Mesendoderm (in vitro differentiated cells): ENCODE data around the gene ZNF281.

Experiments
- DNase-seq: peaks from one replicate; pipeline ENCODE4 v3.0.0; 2013
- H2AK5ac ChIP-seq: 2 replicates; pipeline ENCODE4 v1.6.1; 2013; ENCODE audit warnings: low read length, inconsistent platforms
- H2BK120ac ChIP-seq: 2 replicates; pipeline ENCODE4 v1.6.1; 2013; ENCODE audit warnings: low read depth, mild to moderate bottlenecking, low read length, moderate library complexity, mixed read lengths
- H2BK15ac ChIP-seq: replicated peaks from 2 replicates; pipeline ENCODE4 v1.6.1; 2013; ENCODE audit warnings: low read depth, mild to moderate bottlenecking, moderate library complexity
- H2BK5ac ChIP-seq: 2 replicates; pipeline ENCODE4 v1.6.1; 2013; ENCODE audit warnings: low read length, inconsistent platforms
- H3K18ac ChIP-seq: 2 replicates; pipeline ENCODE4 v1.6.1; 2013; ENCODE audit warnings: mild to moderate bottlenecking, low read length, mixed read lengths
- H3K23ac ChIP-seq: one replicate; pipeline ENCODE4 v1.6.1; 2013; ENCODE audit warnings: low read length
- H3K27ac ChIP-seq: 2 replicates; pipeline ENCODE4 v1.5.1; 2013; ENCODE audit warnings: low read depth, mild to moderate bottlenecking, inconsistent platforms, low read length, moderate library complexity
- H3K27me3 ChIP-seq: 2 replicates; pipeline ENCODE4 v1.6.1; 2013; ENCODE audit warnings: low read length, control low read depth, mild to moderate bottlenecking, inconsistent platforms; ENCODE audit not compliant: insufficient read depth, poor library complexity
- H3K36me3 ChIP-seq: 2 replicates; pipeline ENCODE4 v1.6.1; 2013; ENCODE audit warnings: low read length, inconsistent platforms; ENCODE audit not compliant: control insufficient read depth, insufficient read depth
- H3K4ac ChIP-seq: one replicate; pipeline ENCODE4 v1.6.1; 2013; ENCODE audit warnings: low read depth, mild to moderate bottlenecking, low read length, moderate library complexity
- H3K4me1 ChIP-seq: 2 replicates; pipeline ENCODE4 v1.6.1; 2013; ENCODE audit warnings: low read depth, low read length, inconsistent platforms; ENCODE audit not compliant: control insufficient read depth
- H3K4me2 ChIP-seq: 2 replicates; pipeline ENCODE4 v1.6.1; 2013; ENCODE audit warnings: low read length
- H3K4me3 ChIP-seq: 2 replicates; pipeline ENCODE4 v1.5.1; 2013; ENCODE audit warnings: mild to moderate bottlenecking, low read length
- H3K56ac ChIP-seq: one replicate; pipeline ENCODE4 v1.6.1; 2013; ENCODE audit warnings: low read length
- H3K79me1 ChIP-seq: 2 replicates; pipeline ENCODE4 v1.6.1; 2013; ENCODE audit warnings: low read length, inconsistent platforms
- H3K79me2 ChIP-seq: 2 replicates; pipeline ENCODE4 v1.6.1; 2013; ENCODE audit warnings: mild to moderate bottlenecking, low read length; ENCODE audit not compliant: control insufficient read depth, insufficient read depth
- H3K9ac ChIP-seq: 2 replicates; pipeline ENCODE4 v1.6.1; 2013; ENCODE audit warnings: low read length, inconsistent platforms
- H4K5ac ChIP-seq: one replicate; pipeline ENCODE4 v1.6.1; 2013; ENCODE audit warnings: low read length
- H4K8ac ChIP-seq: one replicate; pipeline ENCODE4 v1.6.1; 2013; ENCODE audit warnings: low read depth, mild to moderate bottlenecking, control low read depth, low read length, moderate library complexity
- WGBS: extraction: QIAGEN DNeasy Blood & Tissue Kit; methylation state at CpG from one replicate; pipeline ENCODE4 v1.1.7; 2013; ENCODE audit warnings: low lambda C conversion rate, missing lambda C conversion rate; ENCODE audit not compliant: insufficient coverage; ENCODE audit errors: extremely low coverage; 5-methylcytosine and 5-hydroxymethylcytosine counted together

Gene ZNF281

GRCh38 chr1:200428482-200429205 is 18.8 kb upstream of the ZNF281 start:
- no peak overlapping the region for H3K56ac ChIP-seq
- H3K79me2 ChIP-seq = no peaks in the 10 kb centered on the region
- no peak overlapping the region for H2AK5ac ChIP-seq
- no peak overlapping the region for H2BK15ac ChIP-seq
- no peak overlapping the region for H4K5ac ChIP-seq
- peaks cover 1% of the 10 kb centered on the region for H3K79me1 ChIP-seq
- no peak overlapping the region for H3K18ac ChIP-seq
- no peak overlapping the region for H4K8ac ChIP-seq
- no peak overlapping the region for H3K4me3 ChIP-seq
- H3K27me3 ChIP-seq = no peaks in the 10 kb centered on the region
- no peak overlapping the region for H3K23ac ChIP-seq
- H3K4me1 ChIP-seq = no peaks in the 10 kb centered on the region
- H2BK5ac ChIP-seq = no peak overlapping the region
- no peak overlapping the region for H3K9ac ChIP-seq
- no peak overlapping the region for H2BK120ac ChIP-seq
- H3K27ac ChIP-seq = no peak overlapping the region
- H3K4me2 ChIP-seq = no peak overlapping the region
- no peak for DNase-seq
- WGBS = no CpG with 5 or more reads among the region's 4 CpGs
- no peak overlapping the region for H3K4ac ChIP-seq
- H3K36me3 ChIP-seq = no peaks in the 10 kb centered on the region

DNA sequence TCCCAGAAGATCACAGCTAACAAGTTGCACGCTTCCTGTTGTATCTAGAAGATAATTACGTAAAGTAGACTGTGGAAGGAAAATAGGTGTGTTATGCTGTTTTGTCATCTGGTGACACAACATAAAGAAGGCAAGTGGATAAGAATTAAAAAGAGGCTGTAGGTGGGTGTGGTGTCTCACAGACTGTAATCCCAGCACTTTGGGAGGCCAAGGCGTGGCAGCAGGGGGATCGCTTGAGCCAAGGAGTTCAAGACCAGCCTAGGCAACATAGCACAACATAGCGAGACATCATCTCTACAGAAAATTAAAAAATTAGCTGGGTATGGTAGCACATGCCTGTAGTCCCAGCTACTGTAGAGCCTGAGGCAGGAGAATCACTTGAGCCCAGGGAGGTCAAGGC is 17.9 kb upstream of the ZNF281 start:
- Histone ChIP-seq H2BK120ac (no peak overlapping the region), H3K9ac (no peak overlapping the region), H3K79me2 (no peaks in the 10 kb centered on the region), H3K4me2 (no peak overlapping the region), H2AK5ac (no peak overlapping the region), H3K56ac (no peak overlapping the region), H3K4ac (no peak overlapping the region), H3K23ac (no peak overlapping the region), H4K8ac (no peak overlapping the region), H2BK5ac (no peak overlapping the region), H3K4me3 (no peak overlapping the region), H4K5ac (no peak overlapping the region), H2BK15ac (no peak overlapping the region), H3K27me3 (no peaks in the 10 kb centered on the region), H3K18ac (no peak overlapping the region), H3K79me1 (peaks cover 4% of the 10 kb centered on the region), H3K36me3 (no peaks in the 10 kb centered on the region), H3K27ac (no peak overlapping the region), H3K4me1 (no peaks in the 10 kb centered on the region)
- DNase-seq = no peak
- WGBS = no CpG with 5 or more reads among the region's 5 CpGs

DNA sequence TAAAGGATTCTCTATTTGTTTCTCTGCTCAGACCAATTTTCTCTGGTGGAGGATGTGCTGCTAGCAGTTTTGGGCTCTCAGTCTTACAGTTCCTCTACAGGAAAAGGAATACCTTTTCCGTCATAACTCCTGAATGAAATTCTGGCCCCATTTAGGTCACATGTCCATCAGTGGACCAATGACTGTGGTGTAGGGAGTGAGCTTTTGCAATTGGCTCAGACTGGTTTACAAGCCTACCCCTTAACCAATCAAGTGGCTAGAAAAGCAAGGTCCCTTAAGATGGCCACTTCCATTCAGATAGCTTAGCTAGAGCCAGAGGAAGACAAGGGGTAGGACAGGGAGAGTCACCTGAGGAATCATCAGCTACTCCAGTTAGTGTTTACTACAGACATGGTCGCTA is 16.4 kb upstream of the ZNF281 start:
- H2BK15ac ChIP-seq = no peak overlapping the region
- no peak overlapping the region for H3K56ac ChIP-seq
- H2BK120ac ChIP-seq = no peak overlapping the region
- no CpG with 5 or more reads among the region's 2 CpGs for WGBS
- no peak overlapping the region for H2AK5ac ChIP-seq
- no peak overlapping the region for H3K18ac ChIP-seq
- H3K79me2 ChIP-seq = peaks cover 2% of the 10 kb centered on the region
- no peak overlapping the region for H3K4me2 ChIP-seq
- no peaks in the 10 kb centered on the region for H3K4me1 ChIP-seq
- no peaks in the 10 kb centered on the region for H3K36me3 ChIP-seq
- H3K4ac ChIP-seq = no peak overlapping the region
- no peak overlapping the region for H2BK5ac ChIP-seq
- H3K4me3 ChIP-seq = no peak overlapping the region
- no peak overlapping the region for H3K23ac ChIP-seq
- H4K8ac ChIP-seq = no peak overlapping the region
- H4K5ac ChIP-seq = no peak overlapping the region
- H3K9ac ChIP-seq = no peak overlapping the region
- peaks cover 6% of the 10 kb centered on the region for H3K79me1 ChIP-seq
- H3K27ac ChIP-seq = no peak overlapping the region
- peak; percentile 31 for DNase-seq
- H3K27me3 ChIP-seq = no peaks in the 10 kb centered on the region

- H3K79me1 ChIP-seq = peaks cover 6% of the 10 kb centered on the region
- no peaks in the 10 kb centered on the region for H3K27me3 ChIP-seq
- no peak overlapping the region for H3K27ac ChIP-seq
- DNase-seq = peak; percentile 27
- no peak overlapping the region for H3K9ac ChIP-seq
- no peak overlapping the region for H2BK15ac ChIP-seq
- H2BK120ac ChIP-seq = no peak overlapping the region
- H3K4ac ChIP-seq = no peak overlapping the region
- no peak overlapping the region for H3K56ac ChIP-seq
- no peak overlapping the region for H3K18ac ChIP-seq
- no peak overlapping the region for H2AK5ac ChIP-seq
- H3K23ac ChIP-seq = no peak overlapping the region
- H4K5ac ChIP-seq = no peak overlapping the region
- H4K8ac ChIP-seq = no peak overlapping the region
- no peak overlapping the region for H3K4me2 ChIP-seq
- H3K4me1 ChIP-seq = no peaks in the 10 kb centered on the region
- WGBS = no CpG with 5 or more reads among the region's 6 CpGs
- no peak overlapping the region for H2BK5ac ChIP-seq
- peaks cover 2% of the 10 kb centered on the region for H3K79me2 ChIP-seq
- no peaks in the 10 kb centered on the region for H3K36me3 ChIP-seq
- H3K4me3 ChIP-seq = no peak overlapping the region
Measured at GRCh38 chr1:200423235-200423634, 13.4 kb upstream of the ZNF281 start.

- WGBS = no CpG with 5 or more reads among the region's 3 CpGs
- no peaks in the 10 kb centered on the region for H3K27me3 ChIP-seq
Measured at GRCh38 chr1:200422211-200422610, 12.4 kb upstream of the ZNF281 start.

More at GRCh38 chr1:200422211-200422610, 12.4 kb upstream of the ZNF281 start:
- Histone ChIP-seq H3K36me3 (no peaks in the 10 kb centered on the region), H3K27ac (no peak overlapping the region), H3K4me1 (no peaks in the 10 kb centered on the region), H3K9ac (no peak overlapping the region), H3K79me2 (peaks cover 2% of the 10 kb centered on the region), H3K4me2 (no peak overlapping the region), H2BK15ac (no peak overlapping the region), H4K8ac (no peak overlapping the region), H3K4me3 (no peak overlapping the region), H2BK120ac (no peak overlapping the region), H2AK5ac (no peak overlapping the region), H3K79me1 (peaks cover 6% of the 10 kb centered on the region), H2BK5ac (no peak overlapping the region), H3K4ac (no peak overlapping the region), H3K56ac (no peak overlapping the region), H3K23ac (no peak overlapping the region), H4K5ac (no peak overlapping the region), H3K18ac (no peak overlapping the region)
- no peak for DNase-seq
